Calu3 (cell line): ENCODE results near the gene CDK12. TPM values are rescaled to one million over a fixed set of nuclear protein-coding genes. Genes with fewer than 3 reads are reported as not detected.
"Not testable (repeated sequence)": the region's sequence is repeated elsewhere in the genome, so short reads cannot be mapped to it uniquely, and the experiment has no call there.

ENCODE experiments used
- BruUV-seq: library from RNA; stranded (reverse); fragments of 400-500 nt; replicated peaks from 2 replicates; lab custom pipeline; 2021; lab: Mats Ljungman, UMichigan
- CTCF ChIA-PET: fragments of 300-600 bp; sonication (Branson Sonifier 250); formaldehyde crosslinking; loops from one replicate; lab custom pipeline; 2022; ENCODE audit warnings: antibody characterized with exemption; lab: Charles Lee
- DNase-seq: peaks from one replicate; pipeline ENCODE4 v3.0.0; 2022
- H3K27ac Mint-ChIP-seq: one replicate; pipeline ENCODE4 v1.8.0; 2022; ENCODE audit warnings: mixed read lengths; ENCODE audit not compliant: unreplicated experiment
- H3K27me3 Mint-ChIP-seq: one replicate; pipeline ENCODE4 v1.8.0; 2022; ENCODE audit warnings: mixed read lengths; ENCODE audit not compliant: unreplicated experiment
- H3K36me3 Mint-ChIP-seq: one replicate; pipeline ENCODE4 v1.8.0; 2022; ENCODE audit warnings: mild to moderate bottlenecking, moderate library complexity, mixed read lengths; ENCODE audit not compliant: insufficient read depth, unreplicated experiment
- H3K4me1 Mint-ChIP-seq: one replicate; pipeline ENCODE4 v1.8.0; 2022; ENCODE audit warnings: mild to moderate bottlenecking, low read depth, mixed read lengths; ENCODE audit not compliant: unreplicated experiment
- H3K4me3 Mint-ChIP-seq: one replicate; pipeline ENCODE4 v1.8.0; 2022; ENCODE audit warnings: mild to moderate bottlenecking, low read depth, moderate library complexity, mixed read lengths; ENCODE audit not compliant: unreplicated experiment
- H3K9me3 Mint-ChIP-seq: one replicate; pipeline ENCODE4 v1.8.0; 2022; ENCODE audit warnings: low read depth, mixed read lengths; ENCODE audit not compliant: unreplicated experiment
- CTCF ChIP-seq: fragments of 200-600 bp; IDR thresholded peaks from one replicate; pipeline ENCODE4 v1.8.0; 2022; ENCODE audit warnings: antibody characterized with exemption; ENCODE audit not compliant: unreplicated experiment
- intact Hi-C: fragments of 100-400 bp; cut with micrococcal nuclease; formaldehyde crosslinking; loops from one replicate; pipeline ENCODE4 v1.10.0; 2022; ENCODE audit not compliant: unreplicated experiment
- total RNA-seq: library from RNA; stranded (reverse); gene quantifications from 2 replicates; pipeline ENCODE4 v1.2.3, GENCODE V29; 2022

Gene CDK12
- total RNA-seq, 1 experiment from 2014 or later = 321 TPM

- Mint-ChIP-seq H3K9me3 (no peaks in the 10 kb centered on the region), H3K27ac (no peak overlapping the region), H3K4me1 (peaks cover 20% of the 10 kb centered on the region), H3K27me3 (no peaks in the 10 kb centered on the region), H3K4me3 (no peak overlapping the region), H3K36me3 (peaks cover 44% of the 10 kb centered on the region)
- intact Hi-C loops = no loop called here
- no peak for DNase-seq
- CTCF ChIA-PET = interaction anchor here (0.5 to 0.7 kb wide), 2 partner anchors 86 to 260 kb away, joined by 3 to 4 read pairs; no protein-coding TSS in a partner anchor
- no peak for TF ChIP-seq CTCF
- no TSS peak for BruUV-seq
These were observed 70.0 kb downstream of the CDK12 start for GRCh38 chr17:39531252-39531651.

- Mint-ChIP-seq H3K36me3 (peaks cover 22% of the 10 kb centered on the region), H3K4me3 (no peak overlapping the region), H3K9me3 (no peaks in the 10 kb centered on the region), H3K27ac (no peak overlapping the region), H3K4me1 (peaks cover 28% of the 10 kb centered on the region), H3K27me3 (no peaks in the 10 kb centered on the region)
- DNase-seq = peak; percentile 71
- CTCF ChIA-PET = interaction anchor here (0.6 to 1.6 kb wide), 4 partner anchors 14 to 188 kb away, joined by 4 to 9 read pairs (median 4); no protein-coding TSS in a partner anchor
- no peak for TF ChIP-seq CTCF
- no TSS peak for BruUV-seq
- intact Hi-C loops = no loop called here
These were observed 72.6 kb downstream of the CDK12 start for GRCh38 chr17:39533891-39534290.

GRCh38 chr17:39534768-39535405 lies 73.6 kb downstream of the CDK12 start:
- intact Hi-C loops = no loop called here
- no peaks in the 10 kb centered on the region for H3K27me3 Mint-ChIP-seq
- no peak for TF ChIP-seq CTCF
- H3K4me1 Mint-ChIP-seq = peaks cover 28% of the 10 kb centered on the region
- peaks cover 19% of the 10 kb centered on the region for H3K36me3 Mint-ChIP-seq
- H3K27ac Mint-ChIP-seq = no peak overlapping the region
- CTCF ChIA-PET = interaction anchor here (0.5 to 1.6 kb wide), 5 partner anchors 11 to 377 kb away, joined by 3 to 9 read pairs (median 4); no protein-coding TSS in a partner anchor
- no peaks in the 10 kb centered on the region for H3K9me3 Mint-ChIP-seq
- no peak for DNase-seq
- BruUV-seq = no TSS peak
- H3K4me3 Mint-ChIP-seq = no peak overlapping the region

GRCh38 chr17:39536468-39536867 lies 75.2 kb downstream of the CDK12 start:
- no peak overlapping the region for H3K4me3 Mint-ChIP-seq
- no peak overlapping the region for H3K27ac Mint-ChIP-seq
- H3K9me3 Mint-ChIP-seq = no peaks in the 10 kb centered on the region
- CTCF ChIA-PET = interaction anchor here (0.6 to 2.5 kb wide), 5 partner anchors 10 to 118 kb away, joined by 3 to 14 read pairs (median 4); partner anchors contain the start of gene CDK12
- no peak for DNase-seq
- no TSS peak for BruUV-seq
- H3K36me3 Mint-ChIP-seq = peaks cover 3% of the 10 kb centered on the region
- no peak for TF ChIP-seq CTCF
- H3K4me1 Mint-ChIP-seq = peaks cover 28% of the 10 kb centered on the region
- intact Hi-C loops = no loop called here
- no peaks in the 10 kb centered on the region for H3K27me3 Mint-ChIP-seq

GRCh38 chr17:39537364-39537763 lies 76.1 kb downstream of the CDK12 start:
- H3K27me3 Mint-ChIP-seq, H3K36me3 Mint-ChIP-seq, H3K4me3 Mint-ChIP-seq, H3K27ac Mint-ChIP-seq, DNase-seq, BruUV-seq, H3K9me3 Mint-ChIP-seq, intact Hi-C loops: not testable (repeated sequence)
- peaks cover 28% of the 10 kb centered on the region for H3K4me1 Mint-ChIP-seq
- CTCF ChIA-PET = interaction anchor here (0.6 to 2.5 kb wide), 4 partner anchors 10 to 331 kb away, joined by 3 to 14 read pairs (median 3); partner anchors contain the start of gene CDK12
